ENCODE data around the gene DUOX1. TPM values are rescaled to one million over a fixed set of nuclear protein-coding genes. Genes with fewer than 3 reads are reported as not detected.

DUOX1 gene
- total RNA-seq, 1 donor from 2014 or later = 4.1 TPM

- H3K36me3 ChIP-seq (ENCODE audit: control insufficient read depth, insufficient read depth, low read length) = no peaks in the 10 kb centered on the region
- H3K4me3 ChIP-seq (ENCODE audit: low read depth, low read length) = no peak overlapping the region
- H3K27me3 ChIP-seq (ENCODE audit: control insufficient read depth, insufficient read depth, low read length) = peaks cover 4% of the 10 kb centered on the region
- no peak for DNase-seq (ENCODE audit: low read depth)
- no peak for TF ChIP-seq CTCF (IDR thresholded peaks at IDR 0.05; ENCODE audit: insufficient read depth, low read length, poor library complexity, severe bottlenecking)
These were observed 19.3 kb downstream of the DUOX1 start for GRCh38 chr15:45149060-45149459.

- Histone ChIP-seq H3K36me3 (ENCODE audit: control insufficient read depth, insufficient read depth, low read length) (no peaks in the 10 kb centered on the region), H3K4me3 (ENCODE audit: low read depth, low read length) (no peak overlapping the region), H3K27me3 (ENCODE audit: control insufficient read depth, insufficient read depth, low read length) (no peaks in the 10 kb centered on the region)
- no peak for TF ChIP-seq CTCF (IDR thresholded peaks at IDR 0.05; ENCODE audit: insufficient read depth, low read length, poor library complexity, severe bottlenecking)
- DNase-seq (ENCODE audit: low read depth) = no peak
These were observed 20.7 kb downstream of the DUOX1 start for GRCh38 chr15:45150481-45150880.

- Histone ChIP-seq H3K4me3 (ENCODE audit: low read depth, low read length) (no peak overlapping the region), H3K36me3 (ENCODE audit: control insufficient read depth, insufficient read depth, low read length) (no peaks in the 10 kb centered on the region), H3K27me3 (ENCODE audit: control insufficient read depth, insufficient read depth, low read length) (no peaks in the 10 kb centered on the region)
- TF ChIP-seq CTCF (IDR thresholded peaks at IDR 0.05; ENCODE audit: insufficient read depth, low read length, poor library complexity, severe bottlenecking) = no peak
- DNase-seq (ENCODE audit: low read depth) = no peak
These were observed 21.2 kb downstream of the DUOX1 start for GRCh38 chr15:45150997-45151396.

- DNase-seq (ENCODE audit: low read depth) = no peak
- no peak for TF ChIP-seq CTCF (IDR thresholded peaks at IDR 0.05; ENCODE audit: insufficient read depth, low read length, poor library complexity, severe bottlenecking)
- H3K36me3 ChIP-seq (ENCODE audit: control insufficient read depth, insufficient read depth, low read length) = no peaks in the 10 kb centered on the region
These were observed 22.4 kb downstream of the DUOX1 start for GRCh38 chr15:45151998-45152828.

GRCh38 chr15:45155739-45156138 is 25.9 kb downstream of the DUOX1 start:
- Histone ChIP-seq H3K4me3 (ENCODE audit: low read depth, low read length) (no peak overlapping the region), H3K27me3 (ENCODE audit: control insufficient read depth, insufficient read depth, low read length) (no peaks in the 10 kb centered on the region), H3K36me3 (ENCODE audit: control insufficient read depth, insufficient read depth, low read length) (no peaks in the 10 kb centered on the region)
- no peak for TF ChIP-seq CTCF (IDR thresholded peaks at IDR 0.05; ENCODE audit: insufficient read depth, low read length, poor library complexity, severe bottlenecking)
- DNase-seq (ENCODE audit: low read depth) = no peak

More at GRCh38 chr15:45151998-45152828, 22.4 kb downstream of the DUOX1 start:
- Histone ChIP-seq H3K27me3 (ENCODE audit: control insufficient read depth, insufficient read depth, low read length) (no peaks in the 10 kb centered on the region), H3K4me3 (ENCODE audit: low read depth, low read length) (no peak overlapping the region)
